MM.1S (cell line): Measurements from ENCODE around the gene LGALS12.

Experiments
- DNase-seq: peaks from one replicate; pipeline ENCODE4 v3.0.0-alpha.2; 2015
- H2AFZ ChIP-seq: fragments of 300-600 bp; sonication (generic); 2 replicates; pipeline ENCODE4 v1.6.0; 2016; ENCODE audit warnings: antibody characterized with exemption, low read length
- H3F3A ChIP-seq: fragments of 300-600 bp; sonication (generic); 2 replicates; pipeline ENCODE4 v1.6.1; 2016; ENCODE audit warnings: mild to moderate bottlenecking, antibody characterized with exemption, low read length, moderate library complexity, mixed read lengths; ENCODE audit not compliant: insufficient read depth
- H3K27ac ChIP-seq: fragments of 300-600 bp; sonication (generic); 2 replicates; pipeline ENCODE4 v1.5.1; 2016; ENCODE audit warnings: mild to moderate bottlenecking, low read length
- H3K27me3 ChIP-seq: fragments of 300-600 bp; sonication (generic); replicated peaks from 2 replicates; pipeline ENCODE4 v1.6.0; 2016; ENCODE audit warnings: low read length; ENCODE audit not compliant: insufficient read depth
- H3K36me3 ChIP-seq: fragments of 300-600 bp; sonication (generic); replicated peaks from 2 replicates; pipeline ENCODE4 v1.6.1; 2016; ENCODE audit warnings: mild to moderate bottlenecking, low read length, mixed read lengths; ENCODE audit not compliant: insufficient read depth
- H3K4me1 ChIP-seq: fragments of 300-600 bp; sonication (generic); 2 replicates; pipeline ENCODE4 v1.6.1; 2016; ENCODE audit warnings: low read length, mixed read lengths
- H3K4me2 ChIP-seq: fragments of 300-600 bp; sonication (generic); 2 replicates; pipeline ENCODE4 v1.6.0; 2016; ENCODE audit warnings: low read depth, low read length
- H3K4me3 ChIP-seq: fragments of 300-600 bp; sonication (generic); 2 replicates; pipeline ENCODE4 v1.5.1; 2016; ENCODE audit warnings: low read length, mixed read lengths
- H3K79me2 ChIP-seq: fragments of 300-600 bp; sonication (generic); 2 replicates; pipeline ENCODE4 v1.6.1; 2016; ENCODE audit warnings: mixed run types, low read length, mixed read lengths
- H3K9ac ChIP-seq: fragments of 300-600 bp; sonication (generic); 2 replicates; pipeline ENCODE4 v1.6.1; 2016; ENCODE audit warnings: low read length, mixed read lengths
- H3K9me2 ChIP-seq: fragments of 300-600 bp; sonication (generic); replicated peaks from 2 replicates; pipeline ENCODE4 v1.6.1; 2016; ENCODE audit warnings: mild to moderate bottlenecking, low read length, mixed read lengths; ENCODE audit not compliant: insufficient read depth
- H3K9me3 ChIP-seq: fragments of 300-600 bp; sonication (generic); replicated peaks from 2 replicates; pipeline ENCODE4 v1.6.1; 2016; ENCODE audit warnings: mild to moderate bottlenecking, low read length, mixed read lengths; ENCODE audit not compliant: insufficient read depth
- H4K20me1 ChIP-seq: fragments of 300-600 bp; sonication (generic); 2 replicates; pipeline ENCODE4 v1.6.1; 2016; ENCODE audit warnings: mild to moderate bottlenecking, low read length, moderate library complexity, mixed read lengths; ENCODE audit not compliant: insufficient read depth
- CTCF ChIP-seq: fragments of 300-600 bp; sonication (generic); IDR thresholded peaks from 2 replicates; pipeline ENCODE4 v1.5.1; 2016; ENCODE audit warnings: antibody characterized with exemption, low read length, mixed read lengths
- EZH2 ChIP-seq: fragments of 300-600 bp; sonication (generic); optimal IDR thresholded peaks from 2 replicates; pipeline ENCODE3; 2017; ENCODE audit warnings: low read depth, mild to moderate bottlenecking, antibody characterized with exemption, low read length, mixed read lengths
- EZH2phosphoT487 ChIP-seq: fragments of 300-600 bp; sonication (generic); IDR thresholded peaks from 2 replicates; pipeline ENCODE4 v1.6.1; 2018; ENCODE audit warnings: antibody characterized with exemption, low read length

LGALS12 gene

DNA sequence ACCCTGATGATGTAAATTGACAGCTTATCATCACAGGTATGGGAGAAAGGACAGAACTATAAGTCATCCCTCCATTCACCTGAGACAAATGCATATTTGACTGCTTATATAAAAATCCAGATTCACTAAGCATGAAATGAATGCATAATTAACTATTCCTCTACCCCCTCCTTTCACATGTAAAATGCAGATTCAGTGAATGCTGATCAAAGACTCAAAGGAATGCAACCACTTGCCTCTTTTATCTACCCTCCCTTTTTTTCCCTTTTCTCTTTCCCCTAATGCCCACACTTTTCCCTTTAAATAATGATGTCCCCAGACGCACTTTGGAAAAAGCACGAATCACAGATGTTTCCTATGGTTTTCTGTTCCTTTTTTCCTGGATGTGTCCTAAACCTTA lies 26.2 kb downstream of the LGALS12 start:
- Histone ChIP-seq H3K36me3 (no peaks in the 10 kb centered on the region), H2AFZ (no peak overlapping the region), H3K4me1 (peaks cover 24% of the 10 kb centered on the region), H3K9me2 (no peaks in the 10 kb centered on the region), H3K27me3 (no peaks in the 10 kb centered on the region), H3K9me3 (no peaks in the 10 kb centered on the region), H3K27ac (no peak overlapping the region), H3K4me3 (no peak overlapping the region), H4K20me1 (no peaks in the 10 kb centered on the region), H3K4me2 (no peak overlapping the region), H3F3A (peaks cover 29% of the 10 kb centered on the region), H3K79me2 (no peaks in the 10 kb centered on the region), H3K9ac (no peak overlapping the region)
- DNase-seq: no peak
- TF ChIP-seq EZH2: no peak
- no peak for TF ChIP-seq EZH2phosphoT487
- TF ChIP-seq CTCF: no peak

- H3K9me3 ChIP-seq: no peaks in the 10 kb centered on the region
- no peak overlapping the region for H2AFZ ChIP-seq
- no peaks in the 10 kb centered on the region for H4K20me1 ChIP-seq
- H3K4me3 ChIP-seq: no peak overlapping the region
- peaks cover 29% of the 10 kb centered on the region for H3K4me1 ChIP-seq
- no peaks in the 10 kb centered on the region for H3K9me2 ChIP-seq
- DNase-seq: no peak
- no peaks in the 10 kb centered on the region for H3K36me3 ChIP-seq
- peaks cover 30% of the 10 kb centered on the region for H3F3A ChIP-seq
- no peaks in the 10 kb centered on the region for H3K27me3 ChIP-seq
- no peak overlapping the region for H3K4me2 ChIP-seq
- H3K27ac ChIP-seq: no peak overlapping the region
- H3K79me2 ChIP-seq: no peaks in the 10 kb centered on the region
- no peak overlapping the region for H3K9ac ChIP-seq
- TF ChIP-seq CTCF (no peak), EZH2 (no peak)
Observed at GRCh38 chr11:63532799-63533475, 27.1 kb downstream of the LGALS12 start.

- no peak overlapping the region for H3K4me3 ChIP-seq
- no peaks in the 10 kb centered on the region for H4K20me1 ChIP-seq
- peak overlapping the region; percentile 79; the same call in 1 of the 2 replicates for H3K27ac ChIP-seq
- TF ChIP-seq EZH2 (no peak), CTCF (no peak), EZH2phosphoT487 (no peak)
- no peaks in the 10 kb centered on the region for H3K79me2 ChIP-seq
- H3K36me3 ChIP-seq: no peaks in the 10 kb centered on the region
- DNase-seq: no peak
- H3K9me2 ChIP-seq: no peaks in the 10 kb centered on the region
- no peaks in the 10 kb centered on the region for H3K9me3 ChIP-seq
- no peak overlapping the region for H2AFZ ChIP-seq
- peaks cover 30% of the 10 kb centered on the region for H3F3A ChIP-seq
- H3K4me1 ChIP-seq: peaks cover 29% of the 10 kb centered on the region
- no peaks in the 10 kb centered on the region for H3K27me3 ChIP-seq
- H3K9ac ChIP-seq: no peak overlapping the region
- no peak overlapping the region for H3K4me2 ChIP-seq
Observed at GRCh38 chr11:63534076-63534475, 28.2 kb downstream of the LGALS12 start.
